Nephron progenitor cell (in vitro differentiated cells): ENCODE measurements around the gene MC2R.

Experiments
- DNase-seq: peaks from one replicate; pipeline ENCODE4 v3.0.0; 2021
- H3K27ac Mint-ChIP-seq: 2 replicates; pipeline ENCODE4 v1.8.0; 2021; ENCODE audit warnings: mild to moderate bottlenecking, moderate library complexity, mixed read lengths
- H3K27me3 Mint-ChIP-seq: 2 replicates; pipeline ENCODE4 v1.8.0; 2021; ENCODE audit warnings: mild to moderate bottlenecking, low read depth, mixed read lengths; ENCODE audit not compliant: poor library complexity
- H3K36me3 Mint-ChIP-seq: 2 replicates; pipeline ENCODE4 v1.8.0; 2021; ENCODE audit warnings: low read depth, mixed read lengths
- H3K4me1 Mint-ChIP-seq: 2 replicates; pipeline ENCODE4 v1.8.0; 2021; ENCODE audit warnings: mixed read lengths
- H3K4me3 Mint-ChIP-seq: 2 replicates; pipeline ENCODE4 v1.8.0; 2021; ENCODE audit warnings: mild to moderate bottlenecking, moderate library complexity, mixed read lengths
- H3K9me3 Mint-ChIP-seq: 2 replicates; pipeline ENCODE4 v1.8.0; 2021; ENCODE audit warnings: mild to moderate bottlenecking, moderate library complexity, mixed read lengths
- CTCF ChIP-seq: fragments of 200-600 bp; sonication (generic); IDR thresholded peaks from 2 replicates; pipeline ENCODE4 v1.5.0; 2021; ENCODE audit warnings: antibody characterized with exemption

MC2R gene

GRCh38 chr18:13879492-13879891 lies 35.8 kb downstream of the MC2R start:
- Mint-ChIP-seq H3K27me3 (peaks cover 3% of the 10 kb centered on the region), H3K36me3 (no peaks in the 10 kb centered on the region), H3K4me1 (no peaks in the 10 kb centered on the region), H3K4me3 (no peak overlapping the region), H3K9me3 (no peaks in the 10 kb centered on the region), H3K27ac (no peak overlapping the region)
- no peak for DNase-seq
- no peak for TF ChIP-seq CTCF

GRCh38 chr18:13878857-13879256 lies 36.5 kb downstream of the MC2R start:
- H3K36me3 Mint-ChIP-seq: no peaks in the 10 kb centered on the region
- no peaks in the 10 kb centered on the region for H3K4me1 Mint-ChIP-seq
- no peak for DNase-seq
- no peak overlapping the region for H3K4me3 Mint-ChIP-seq
- no peak overlapping the region for H3K27ac Mint-ChIP-seq
- no peaks in the 10 kb centered on the region for H3K9me3 Mint-ChIP-seq
- peaks cover 4% of the 10 kb centered on the region for H3K27me3 Mint-ChIP-seq
- no peak for TF ChIP-seq CTCF

- TF ChIP-seq CTCF: no peak
- peaks cover 16% of the 10 kb centered on the region for H3K27me3 Mint-ChIP-seq
- no peak overlapping the region for H3K4me3 Mint-ChIP-seq
- H3K36me3 Mint-ChIP-seq: no peaks in the 10 kb centered on the region
- H3K9me3 Mint-ChIP-seq: no peaks in the 10 kb centered on the region
- H3K27ac Mint-ChIP-seq: no peak overlapping the region
- no peak for DNase-seq
- no peaks in the 10 kb centered on the region for H3K4me1 Mint-ChIP-seq
Measured at GRCh38 chr18:13877157-13877556, 38.2 kb downstream of the MC2R start.

- Mint-ChIP-seq H3K36me3 (no peaks in the 10 kb centered on the region), H3K27me3 (peaks cover 39% of the 10 kb centered on the region), H3K4me1 (no peaks in the 10 kb centered on the region), H3K4me3 (no peak overlapping the region), H3K9me3 (no peaks in the 10 kb centered on the region), H3K27ac (no peak overlapping the region)
- TF ChIP-seq CTCF: no peak
- no peak for DNase-seq
Measured at GRCh38 chr18:13874558-13874957, 40.8 kb downstream of the MC2R start.

GRCh38 chr18:13872932-13873331 lies 42.4 kb downstream of the MC2R start:
- no peak for DNase-seq
- Mint-ChIP-seq H3K4me3 (no peak overlapping the region), H3K36me3 (no peaks in the 10 kb centered on the region), H3K9me3 (no peaks in the 10 kb centered on the region), H3K27me3 (peaks cover 56% of the 10 kb centered on the region), H3K4me1 (peaks cover 6% of the 10 kb centered on the region), H3K27ac (no peak overlapping the region)
- TF ChIP-seq CTCF: no peak

- H3K27ac Mint-ChIP-seq: no peak overlapping the region
- peaks cover 61% of the 10 kb centered on the region for H3K27me3 Mint-ChIP-seq
- no peak overlapping the region for H3K4me3 Mint-ChIP-seq
- no peaks in the 10 kb centered on the region for H3K36me3 Mint-ChIP-seq
- TF ChIP-seq CTCF: no peak
- no peak for DNase-seq
- no peaks in the 10 kb centered on the region for H3K9me3 Mint-ChIP-seq
- H3K4me1 Mint-ChIP-seq: peaks cover 6% of the 10 kb centered on the region
Measured at GRCh38 chr18:13872373-13872772, 43.0 kb downstream of the MC2R start.
